Central memory CD8-positive, alpha-beta T cell (primary cell): ENCODE results near the gene IL10RA.

Experiments
- ATAC-seq: fragments of 150-1000 bp; cut with Tn5 transposase; replicated peaks from 2 replicates; pipeline ENCODE4 v1.10.0; 2022; ENCODE audit warnings: mild to moderate bottlenecking, moderate FRiP score, moderate number of reproducible peaks; ENCODE audit not compliant: poor library complexity, severe bottlenecking; ENCODE audit errors: extremely low read depth
- DNase-seq, 2 donors: peaks; one replicate each; pipeline ENCODE4 v3.0.0; 2021; ENCODE audit warnings: low spot score in 2 of 2
- H3K27ac Mint-ChIP-seq: one replicate; pipeline ENCODE4 v1.8.0; 2022; ENCODE audit warnings: low read depth, mild to moderate bottlenecking, moderate library complexity, mixed read lengths
- H3K27me3 Mint-ChIP-seq: one replicate; pipeline ENCODE4 v1.8.0; 2022; ENCODE audit warnings: mixed read lengths
- H3K36me3 Mint-ChIP-seq: one replicate; pipeline ENCODE4 v1.8.0; 2022; ENCODE audit warnings: mild to moderate bottlenecking, moderate library complexity, mixed read lengths; ENCODE audit not compliant: insufficient read depth
- H3K4me1 Mint-ChIP-seq: one replicate; pipeline ENCODE4 v1.8.0; 2022; ENCODE audit warnings: mixed read lengths
- H3K4me3 Mint-ChIP-seq: one replicate; pipeline ENCODE4 v1.8.0; 2022; ENCODE audit warnings: mild to moderate bottlenecking, moderate library complexity, mixed read lengths
- H3K9me3 Mint-ChIP-seq: one replicate; pipeline ENCODE4 v1.8.0; 2022; ENCODE audit warnings: mixed read lengths

Gene IL10RA

DNA sequence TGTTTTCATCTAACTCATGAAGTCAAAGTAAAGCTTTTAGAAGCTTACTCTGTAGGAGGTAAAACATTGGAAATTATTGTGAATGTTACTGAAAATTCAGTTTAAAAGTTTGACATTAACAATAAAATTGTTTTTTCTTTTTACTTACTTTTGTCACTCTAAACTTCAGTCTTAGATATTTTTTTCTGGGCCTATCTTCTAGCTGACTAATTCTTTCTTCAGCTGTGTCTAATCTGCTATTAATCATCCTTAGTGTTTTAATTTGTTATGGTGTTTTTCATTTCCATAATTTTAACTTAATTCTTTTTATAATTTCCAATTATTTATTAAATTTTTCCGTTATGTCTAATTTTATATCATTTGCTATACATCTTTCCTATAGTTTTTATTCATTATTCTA is 35.0 kb downstream of the IL10RA start:
- Mint-ChIP-seq H3K27ac (no peak overlapping the region), H3K4me1 (peaks cover 47% of the 10 kb centered on the region), H3K27me3 (no peaks in the 10 kb centered on the region), H3K4me3 (no peak overlapping the region), H3K36me3 (peaks cover 2% of the 10 kb centered on the region), H3K9me3 (peaks cover 19% of the 10 kb centered on the region)
- DNase-seq: no peak
- ATAC-seq: no peak

DNA sequence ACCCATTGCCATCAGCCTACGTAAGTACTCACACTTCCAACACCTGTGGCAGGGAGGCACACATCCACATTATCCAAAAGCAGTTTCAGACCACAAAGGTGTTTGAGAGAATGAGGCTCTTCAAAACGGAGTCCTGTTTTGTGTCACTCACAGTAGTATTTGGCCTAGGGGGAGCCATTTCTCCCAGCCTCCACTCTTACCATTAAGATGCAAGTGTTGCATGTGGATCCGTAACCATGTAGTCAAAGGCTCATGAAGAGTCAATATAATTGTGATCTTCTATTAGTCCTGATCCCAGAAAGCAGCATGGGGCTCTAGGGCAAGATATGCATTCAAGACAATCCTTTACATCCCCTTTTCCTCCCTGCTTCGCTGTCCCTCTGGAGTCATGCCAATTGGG is 41.5 kb downstream of the IL10RA start:
- Mint-ChIP-seq H3K36me3 (no peaks in the 10 kb centered on the region), H3K9me3 (no peaks in the 10 kb centered on the region), H3K27ac (no peak overlapping the region), H3K27me3 (no peaks in the 10 kb centered on the region), H3K4me3 (no peak overlapping the region), H3K4me1 (peaks cover 41% of the 10 kb centered on the region)
- DNase-seq: no peak
- ATAC-seq: no peak

DNA sequence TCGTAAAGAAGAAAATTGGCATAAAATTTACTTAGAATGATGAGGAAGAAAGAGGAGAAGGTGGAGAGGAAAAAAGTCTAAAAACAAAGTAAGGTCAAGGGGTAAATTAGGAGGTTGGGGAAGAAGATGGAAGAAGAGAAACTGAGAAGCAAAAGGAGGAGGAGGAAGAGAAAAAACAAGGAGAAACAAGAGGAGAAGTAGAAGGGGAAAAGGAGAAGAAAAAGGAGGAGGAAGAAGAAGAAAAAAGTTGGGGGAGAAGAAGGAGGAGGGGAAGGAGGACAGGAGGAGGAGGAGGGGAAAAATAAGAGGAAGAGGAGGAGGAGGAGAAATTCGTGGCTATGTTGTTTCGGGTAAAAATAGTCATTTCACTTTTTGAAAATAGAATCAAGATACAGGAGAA is 42.4 kb downstream of the IL10RA start:
- no peaks in the 10 kb centered on the region for H3K9me3 Mint-ChIP-seq
- H3K4me1 Mint-ChIP-seq: peaks cover 46% of the 10 kb centered on the region
- DNase-seq: no peak
- no peaks in the 10 kb centered on the region for H3K27me3 Mint-ChIP-seq
- no peak overlapping the region for H3K4me3 Mint-ChIP-seq
- ATAC-seq: no peak
- H3K36me3 Mint-ChIP-seq: no peaks in the 10 kb centered on the region
- no peak overlapping the region for H3K27ac Mint-ChIP-seq

DNA sequence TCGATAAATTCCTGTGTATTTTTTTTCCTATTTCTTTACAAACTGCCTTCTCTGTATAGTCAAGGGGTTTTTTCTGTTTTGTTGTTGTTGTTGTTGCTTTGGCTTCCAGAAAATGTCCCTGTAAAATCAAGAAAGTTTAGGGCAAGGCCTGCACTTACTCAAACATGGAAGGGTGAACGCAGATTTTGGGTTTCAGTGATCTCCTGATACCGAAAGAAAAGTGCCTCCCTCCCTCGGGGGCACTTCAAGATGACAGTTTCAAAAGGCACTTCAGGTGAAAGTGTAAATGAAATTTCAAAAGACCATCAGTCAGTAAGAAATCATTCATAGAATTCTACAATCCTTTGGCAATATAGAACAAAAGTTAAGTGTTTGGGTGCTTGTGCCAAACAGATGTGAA is 47.2 kb downstream of the IL10RA start:
- DNase-seq: no peak
- no peak for ATAC-seq
- Mint-ChIP-seq H3K27me3 (no peaks in the 10 kb centered on the region), H3K27ac (no peak overlapping the region), H3K4me1 (peaks cover 56% of the 10 kb centered on the region), H3K36me3 (no peaks in the 10 kb centered on the region), H3K9me3 (no peaks in the 10 kb centered on the region), H3K4me3 (no peak overlapping the region)

DNA sequence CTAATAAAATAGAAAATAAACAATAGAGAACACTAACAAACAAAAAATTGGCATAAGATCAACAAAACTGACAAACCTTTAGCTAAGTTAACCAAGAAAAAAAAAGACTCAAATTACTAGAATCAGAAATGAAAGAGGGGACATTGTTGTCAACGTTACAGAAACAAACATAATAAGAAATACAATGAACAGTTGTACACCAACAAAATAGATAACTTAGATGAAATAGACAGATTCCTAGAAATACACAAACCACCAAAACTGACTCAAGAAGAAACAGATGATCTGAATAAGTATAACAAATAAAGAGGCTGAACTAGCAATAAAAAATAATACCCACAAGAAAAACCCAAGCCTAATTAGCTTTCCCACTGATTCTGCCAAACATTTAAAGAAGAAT is 55.9 kb downstream of the IL10RA start:
- no peak for ATAC-seq
- peaks cover 66% of the 10 kb centered on the region for H3K4me1 Mint-ChIP-seq
- no peak for DNase-seq
- peak overlapping the region; percentile 48 for H3K4me3 Mint-ChIP-seq
- H3K9me3 Mint-ChIP-seq: no peaks in the 10 kb centered on the region
- H3K27ac Mint-ChIP-seq: peak overlapping the region; percentile 94
- H3K36me3 Mint-ChIP-seq: peaks cover 3% of the 10 kb centered on the region
- H3K27me3 Mint-ChIP-seq: no peaks in the 10 kb centered on the region

DNA sequence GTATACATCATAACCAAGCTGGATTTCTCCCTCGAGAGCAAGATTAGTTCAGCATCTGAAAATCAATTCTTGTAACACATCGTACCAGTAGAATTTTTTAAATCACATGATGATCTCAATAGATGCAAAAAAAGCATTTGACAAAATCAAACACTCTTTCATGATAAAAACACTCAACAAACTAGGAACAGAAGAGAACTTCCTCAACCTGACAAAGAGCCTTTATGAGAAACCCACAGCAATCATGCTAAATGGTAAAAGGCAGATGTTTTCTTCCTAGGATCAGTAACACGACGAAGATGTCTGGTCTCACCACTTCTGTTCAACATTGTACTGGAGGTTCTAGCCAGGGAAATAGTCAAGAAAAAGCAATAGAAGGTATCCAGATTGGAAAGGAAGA is 56.6 kb downstream of the IL10RA start:
- H3K9me3 Mint-ChIP-seq: no peaks in the 10 kb centered on the region
- H3K27me3 Mint-ChIP-seq: no peaks in the 10 kb centered on the region
- ATAC-seq: no peak
- peak overlapping the region; percentile 94 for H3K27ac Mint-ChIP-seq
- H3K36me3 Mint-ChIP-seq: peaks cover 3% of the 10 kb centered on the region
- H3K4me3 Mint-ChIP-seq: peak overlapping the region; percentile 23
- peaks cover 66% of the 10 kb centered on the region for H3K4me1 Mint-ChIP-seq
- DNase-seq: no peak

DNA sequence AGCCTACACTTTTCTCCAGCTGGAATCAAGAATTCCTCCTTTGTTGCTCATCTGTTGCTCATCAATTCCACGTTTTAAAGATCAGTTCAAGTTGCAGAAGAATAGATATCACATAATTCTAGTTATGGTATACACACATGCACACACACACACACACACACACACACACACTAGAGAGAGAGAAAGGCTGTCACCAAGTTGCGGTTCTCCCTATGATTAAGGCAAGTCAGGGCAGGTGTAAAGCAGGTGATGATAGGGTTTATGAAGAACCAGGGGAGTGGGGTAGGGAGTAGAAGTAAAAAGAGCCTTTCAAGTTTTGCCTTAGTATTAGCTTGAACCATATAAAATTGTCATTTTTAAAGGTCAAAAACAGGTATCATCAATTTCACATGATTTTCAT is 59.0 kb downstream of the IL10RA start:
- Mint-ChIP-seq H3K4me3 (peak overlapping the region; percentile 58), H3K27ac (peak overlapping the region; percentile 98), H3K9me3 (no peaks in the 10 kb centered on the region), H3K4me1 (peaks cover 71% of the 10 kb centered on the region), H3K27me3 (no peaks in the 10 kb centered on the region), H3K36me3 (peaks cover 5% of the 10 kb centered on the region)
- DNase-seq (no peak), ATAC-seq (no peak)

DNA sequence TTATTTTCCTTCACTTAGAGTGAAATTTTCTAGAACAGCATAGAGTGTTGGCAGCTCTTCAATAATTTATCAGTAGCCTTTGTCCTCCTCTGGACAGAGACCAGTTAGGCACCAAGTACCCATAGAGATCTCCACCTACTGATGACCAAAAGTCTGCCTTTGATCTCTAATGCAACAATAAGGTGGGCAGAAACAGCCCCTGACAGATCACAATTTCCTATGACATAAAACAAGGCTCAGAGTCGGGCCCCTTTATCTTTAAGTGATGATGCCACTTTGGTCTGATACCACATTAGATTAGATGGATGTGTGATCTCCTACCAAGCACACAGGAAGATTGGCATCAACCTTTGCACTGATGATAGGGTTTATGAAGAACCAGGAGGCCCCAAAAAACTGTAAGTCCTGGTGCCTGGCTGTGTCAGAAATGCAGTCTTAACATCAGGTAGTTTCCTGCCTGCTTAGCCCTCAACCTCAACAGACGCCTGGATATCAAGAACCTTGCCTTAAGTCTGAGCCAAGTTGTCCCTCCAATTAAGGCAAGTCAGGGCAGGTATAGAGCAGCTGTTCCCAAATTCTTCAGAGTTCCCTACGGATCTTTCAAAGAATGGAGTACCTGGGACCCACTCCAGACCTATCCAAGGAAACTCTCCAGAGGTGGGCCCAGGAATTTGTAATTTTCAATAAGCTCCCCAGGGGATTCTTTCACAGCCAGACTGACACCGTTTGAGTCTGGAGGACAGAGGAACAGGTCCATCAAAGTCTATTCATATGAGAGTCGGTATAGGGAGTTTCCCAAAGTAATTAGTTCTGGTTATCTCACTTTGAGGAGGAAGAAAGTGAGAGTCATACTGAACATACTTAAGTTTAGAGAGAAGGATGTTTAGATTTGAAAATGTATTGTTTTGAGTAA is 60.1 kb downstream of the IL10RA start:
- peak overlapping the region; percentile 58 for H3K4me3 Mint-ChIP-seq
- peak; percentile 87 for ATAC-seq
- no peaks in the 10 kb centered on the region for H3K27me3 Mint-ChIP-seq

DNA sequence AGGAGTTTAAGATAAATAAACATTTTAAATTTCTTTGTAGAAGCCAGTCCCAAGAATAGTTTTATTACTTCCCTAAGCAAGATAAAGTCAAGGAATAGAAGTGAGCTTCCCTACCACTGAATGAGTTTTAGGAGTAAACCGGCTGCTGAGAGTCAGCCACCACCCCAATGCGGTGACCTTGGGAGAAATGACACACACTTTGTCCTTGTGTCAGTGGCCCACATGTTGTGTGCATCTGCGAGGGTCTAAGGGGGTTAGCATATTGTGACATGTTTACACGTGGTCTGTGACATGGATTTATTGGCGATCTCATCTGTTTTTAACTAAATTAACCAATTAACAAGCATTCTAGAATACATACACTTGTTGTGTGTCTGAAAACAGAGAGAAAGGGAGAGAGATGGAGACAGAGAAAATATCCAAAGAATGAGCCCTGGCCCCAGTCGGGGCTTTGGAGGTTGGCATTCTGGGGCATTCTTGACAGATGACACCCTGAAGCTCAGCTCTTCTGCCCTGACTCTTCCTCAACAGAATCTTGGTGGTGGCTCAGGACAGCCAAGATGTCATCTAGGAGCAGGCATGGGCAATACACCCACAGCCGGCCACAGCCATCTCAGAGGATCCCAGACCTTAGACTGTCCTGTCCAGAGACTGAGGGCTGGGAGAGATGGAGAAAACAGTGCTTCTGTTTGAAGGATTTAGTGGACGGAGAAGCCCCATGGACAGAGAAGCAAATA is 60.9 kb downstream of the IL10RA start:
- H3K9me3 Mint-ChIP-seq: no peaks in the 10 kb centered on the region
- ATAC-seq (no peak), DNase-seq (no peak)
- H3K36me3 Mint-ChIP-seq: peaks cover 5% of the 10 kb centered on the region
- peaks cover 85% of the 10 kb centered on the region for H3K4me1 Mint-ChIP-seq
- H3K27me3 Mint-ChIP-seq: no peaks in the 10 kb centered on the region
- peak overlapping the region; percentile 98 for H3K27ac Mint-ChIP-seq
- H3K4me3 Mint-ChIP-seq: peak overlapping the region; percentile 58

More for the DNA sequence above, 60.1 kb downstream of the IL10RA start:
- DNase-seq: peak in 1 of 2 donors; percentile 51
- Mint-ChIP-seq H3K27ac (peak overlapping the region; percentile 98), H3K9me3 (no peaks in the 10 kb centered on the region), H3K36me3 (peaks cover 5% of the 10 kb centered on the region), H3K4me1 (peaks cover 83% of the 10 kb centered on the region)

DNA sequence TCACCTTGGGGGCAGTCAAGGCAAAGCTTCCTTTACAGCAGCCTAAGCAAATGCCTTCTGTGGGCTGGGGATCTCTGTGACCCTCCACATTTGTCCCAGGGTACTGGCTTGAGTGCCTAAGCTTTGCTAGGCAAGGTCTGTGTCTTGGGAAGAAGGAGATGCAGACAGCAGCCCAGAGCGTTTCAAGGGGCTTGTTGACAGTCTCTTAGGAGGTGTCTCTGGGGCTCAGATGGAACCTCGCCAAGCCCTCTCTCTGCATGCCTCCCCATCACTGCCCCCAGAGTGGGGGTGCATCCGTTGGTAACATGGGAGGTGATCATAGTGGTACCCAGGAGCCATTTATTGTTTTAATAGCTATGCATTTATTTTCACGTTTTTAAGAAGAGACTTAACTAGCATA is 61.6 kb downstream of the IL10RA start:
- no peaks in the 10 kb centered on the region for H3K9me3 Mint-ChIP-seq
- no peaks in the 10 kb centered on the region for H3K27me3 Mint-ChIP-seq
- DNase-seq: no peak
- H3K27ac Mint-ChIP-seq: peak overlapping the region; percentile 75
- ATAC-seq: no peak
- H3K4me3 Mint-ChIP-seq: no peak overlapping the region
- H3K4me1 Mint-ChIP-seq: peaks cover 85% of the 10 kb centered on the region
- peaks cover 5% of the 10 kb centered on the region for H3K36me3 Mint-ChIP-seq

DNA sequence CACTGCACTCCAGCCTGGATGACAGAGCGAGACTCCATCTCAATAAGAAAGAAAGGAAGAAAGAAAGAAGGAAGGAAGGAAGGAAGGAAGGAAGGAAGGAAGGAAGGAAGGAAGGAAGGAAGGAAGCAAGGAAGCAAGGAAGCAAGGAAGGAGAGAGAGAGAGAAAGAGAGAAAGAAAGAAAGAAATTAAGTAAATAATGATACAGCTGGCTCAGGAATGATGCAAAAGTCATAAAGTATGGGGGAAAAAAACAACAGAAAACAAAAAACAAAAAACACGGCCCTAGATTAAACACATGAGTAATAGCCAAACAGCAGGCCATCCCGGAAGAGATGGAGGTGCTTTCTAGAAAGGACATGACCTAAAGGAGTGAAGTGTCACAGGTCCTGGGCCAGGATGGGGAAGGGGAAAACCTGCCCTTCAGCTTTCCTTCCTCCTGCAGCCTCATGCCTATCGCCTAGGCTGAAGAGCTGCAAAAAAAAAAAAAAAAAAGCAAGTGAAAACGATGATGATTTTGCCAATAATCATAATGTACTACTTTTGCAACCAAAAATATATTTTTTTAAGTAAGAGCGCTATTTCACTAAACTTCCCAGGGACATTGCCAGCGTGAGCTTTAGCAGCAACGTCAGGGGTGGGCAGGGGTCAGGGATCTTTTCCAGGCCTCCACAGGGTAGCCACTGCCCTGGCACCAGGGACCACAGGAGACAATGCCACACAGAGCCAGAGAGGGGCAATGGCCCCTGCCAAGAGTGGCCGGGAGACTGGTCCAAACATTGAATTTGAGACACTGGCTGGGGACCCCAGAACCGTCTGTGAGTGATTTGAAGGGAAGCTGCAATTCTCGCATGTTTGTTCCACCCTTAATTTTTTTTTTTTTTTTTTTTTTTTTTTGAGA is 62.5 kb downstream of the IL10RA start:
- Mint-ChIP-seq H3K36me3 (peaks cover 8% of the 10 kb centered on the region), H3K9me3 (no peaks in the 10 kb centered on the region), H3K27me3 (no peaks in the 10 kb centered on the region), H3K4me3 (peak overlapping the region; percentile 6), H3K27ac (peak overlapping the region; percentile 75), H3K4me1 (peaks cover 89% of the 10 kb centered on the region)
- ATAC-seq (no peak), DNase-seq (no peak)

DNA sequence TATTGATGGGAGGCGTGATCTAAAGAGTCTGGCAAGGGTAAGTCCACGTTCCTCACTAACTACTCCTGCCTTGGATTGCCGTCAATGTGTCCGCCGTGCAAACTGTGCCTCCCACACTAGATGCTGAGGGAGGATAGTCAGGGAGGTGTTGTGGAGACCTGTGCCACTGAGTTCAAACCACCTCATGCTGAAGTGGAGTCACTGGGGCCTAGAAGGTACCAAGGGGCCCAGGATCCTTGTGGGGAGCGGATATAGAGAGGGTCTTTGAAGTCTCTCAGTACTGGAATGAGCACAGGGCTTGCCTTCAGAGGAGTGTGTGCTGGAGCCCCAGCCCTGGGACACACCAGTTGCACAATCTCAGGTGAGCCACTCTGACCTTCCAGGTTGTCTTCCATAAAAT is 63.6 kb downstream of the IL10RA start:
- H3K9me3 Mint-ChIP-seq: no peaks in the 10 kb centered on the region
- no peak overlapping the region for H3K4me3 Mint-ChIP-seq
- peak overlapping the region; percentile 35 for H3K27ac Mint-ChIP-seq

More for the DNA sequence above, 63.6 kb downstream of the IL10RA start:
- Mint-ChIP-seq H3K27me3 (no peaks in the 10 kb centered on the region), H3K36me3 (peaks cover 8% of the 10 kb centered on the region), H3K4me1 (peaks cover 80% of the 10 kb centered on the region)
- no peak for DNase-seq
- ATAC-seq: no peak
